HEK293 (cell line): ENCODE results near the gene BNC1.

Experiments
- CTCF ChIA-PET: fragments of 350-600 bp; formaldehyde crosslinking; extraction: SDS; loops from one replicate; lab custom pipeline; 2021; ENCODE audit warnings: antibody characterized with exemption; lab: Yijun Ruan, JAX
- POLR2A ChIA-PET: fragments of 300-600 bp; formaldehyde crosslinking; extraction: SDS; loops from one replicate; lab custom pipeline; 2020; ENCODE audit warnings: antibody characterized with exemption, inconsistent platforms; lab: Yijun Ruan, JAX
- H3K27ac ChIP-seq: fragments of 200-500 bp; sonication (Bioruptor generic); 2 replicates; pipeline ENCODE4 v1.5.1; 2014; ENCODE audit warnings: low read depth, low read length, control low read depth, inconsistent platforms; ENCODE audit errors: extremely low read depth
- H3K36me3 ChIP-seq, 2 experiments: fragments of 200-500 bp in 1 of 2; sonication (Bioruptor generic) in 1 of 2; 1 replicate in 1 of 2; 2 replicates in 1 of 2; pipeline ENCODE4 v1.5.1; 2014 to 2017; ENCODE audit warnings: inconsistent platforms in 2 of 2, low read length in 2 of 2; ENCODE audit not compliant: control insufficient read depth in 2 of 2, insufficient read depth in 1 of 2
- H3K4me1 ChIP-seq: fragments of 200-500 bp; sonication (Bioruptor generic); 2 replicates; pipeline ENCODE4 v1.5.1; 2014; ENCODE audit warnings: mild to moderate bottlenecking, low read length, inconsistent platforms; ENCODE audit not compliant: control insufficient read depth, insufficient read depth
- H3K4me3 ChIP-seq: 2 replicates; pipeline ENCODE4 v1.5.1; 2011; ENCODE audit warnings: low read depth, mild to moderate bottlenecking, control low read depth, low read length, moderate library complexity
- H3K9me3 ChIP-seq: fragments of 200-500 bp; sonication (Bioruptor generic); 2 replicates; pipeline ENCODE4 v1.5.1; 2014; ENCODE audit warnings: low read depth, low read length, inconsistent platforms; ENCODE audit not compliant: control insufficient read depth, insufficient read depth
- KLF7 ChIP-seq: fragments of 450-650 bp; formaldehyde crosslinking; IDR thresholded peaks from 2 replicates; pipeline ENCODE4 v1.5.1; 2016; ENCODE audit warnings: missing biosample characterization, missing genetic modification characterization, borderline replicate concordance
- KLF8 ChIP-seq: fragments of 450-650 bp; formaldehyde crosslinking; IDR thresholded peaks from 2 replicates; pipeline ENCODE4 v1.5.1; 2016; ENCODE audit warnings: missing biosample characterization, missing genetic modification characterization
- MYNN ChIP-seq: fragments of 450-650 bp; formaldehyde crosslinking; IDR thresholded peaks from 2 replicates; pipeline ENCODE4 v1.5.1; 2016; ENCODE audit warnings: missing biosample characterization, missing genetic modification characterization, borderline replicate concordance
- MZF1 ChIP-seq: fragments of 450-650 bp; formaldehyde crosslinking; IDR thresholded peaks from 2 replicates; pipeline ENCODE4 v1.5.1; 2017; ENCODE audit warnings: missing biosample characterization, missing genetic modification characterization, borderline replicate concordance
- PRDM1 ChIP-seq: fragments of 450-650 bp; formaldehyde crosslinking; IDR thresholded peaks from 2 replicates; pipeline ENCODE4; 2016; ENCODE audit warnings: missing biosample characterization, missing genetic modification characterization
- REPIN1 ChIP-seq: fragments of 450-650 bp; formaldehyde crosslinking; IDR thresholded peaks from 2 replicates; pipeline ENCODE4 v1.5.1; 2017; ENCODE audit warnings: missing biosample characterization, missing genetic modification characterization, low read depth
- SCRT2 ChIP-seq: fragments of 450-650 bp; formaldehyde crosslinking; IDR thresholded peaks from 2 replicates; pipeline ENCODE4 v1.5.1; 2016; ENCODE audit warnings: missing biosample characterization, missing genetic modification characterization
- SP3 ChIP-seq: fragments of 450-650 bp; formaldehyde crosslinking; IDR thresholded peaks from 2 replicates; pipeline ENCODE4 v1.5.1; 2016; ENCODE audit warnings: missing biosample characterization, missing genetic modification characterization
- ZBTB1 ChIP-seq: fragments of 450-650 bp; formaldehyde crosslinking; IDR thresholded peaks from 2 replicates; pipeline ENCODE4 v1.5.1; 2016; ENCODE audit warnings: missing biosample characterization, missing genetic modification characterization
- ZBTB20 ChIP-seq: fragments of 450-650 bp; formaldehyde crosslinking; IDR thresholded peaks from 2 replicates; pipeline ENCODE4 v1.5.1; 2016; ENCODE audit warnings: missing biosample characterization, missing genetic modification characterization
- ZBTB21 ChIP-seq: fragments of 450-650 bp; formaldehyde crosslinking; IDR thresholded peaks from 2 replicates; pipeline ENCODE4 v1.5.1; 2017; ENCODE audit warnings: missing biosample characterization, missing genetic modification characterization
- ZEB2 ChIP-seq: fragments of 450-650 bp; formaldehyde crosslinking; IDR thresholded peaks from 2 replicates; pipeline ENCODE4 v1.5.1; 2016; ENCODE audit warnings: missing biosample characterization, missing genetic modification characterization
- ZFP3 ChIP-seq: fragments of 450-650 bp; formaldehyde crosslinking; IDR thresholded peaks from 2 replicates; pipeline ENCODE4 v1.5.1; 2016; ENCODE audit warnings: low read depth, missing biosample characterization, missing genetic modification characterization
- ZNF133 ChIP-seq: fragments of 450-650 bp; formaldehyde crosslinking; IDR thresholded peaks from 2 replicates; pipeline ENCODE4 v1.5.1; 2016; ENCODE audit warnings: missing biosample characterization, missing genetic modification characterization
- ZNF140 ChIP-seq: fragments of 450-650 bp; formaldehyde crosslinking; IDR thresholded peaks from 2 replicates; pipeline ENCODE4 v1.5.1; 2016; ENCODE audit warnings: missing biosample characterization, missing genetic modification characterization
- ZNF157 ChIP-seq: fragments of 450-650 bp; formaldehyde crosslinking; IDR thresholded peaks from 2 replicates; pipeline ENCODE4 v1.5.1; 2016; ENCODE audit warnings: missing biosample characterization, missing genetic modification characterization
- ZNF202 ChIP-seq: fragments of 450-650 bp; formaldehyde crosslinking; IDR thresholded peaks from 2 replicates; pipeline ENCODE4 v1.5.1; 2016; ENCODE audit warnings: missing biosample characterization, missing genetic modification characterization, borderline replicate concordance
- ZNF211 ChIP-seq: fragments of 450-650 bp; formaldehyde crosslinking; IDR thresholded peaks from 2 replicates; pipeline ENCODE4 v1.5.1; 2016; ENCODE audit warnings: low read depth, missing biosample characterization, missing genetic modification characterization
- ZNF23 ChIP-seq: fragments of 450-650 bp; formaldehyde crosslinking; IDR thresholded peaks from 2 replicates; pipeline ENCODE4 v1.5.1; 2016; ENCODE audit warnings: missing biosample characterization, missing genetic modification characterization, borderline replicate concordance
- ZNF292 ChIP-seq: fragments of 450-650 bp; formaldehyde crosslinking; IDR thresholded peaks from 2 replicates; pipeline ENCODE4 v1.5.1; 2016; ENCODE audit warnings: low read depth, missing biosample characterization, missing genetic modification characterization, borderline replicate concordance
- ZNF341 ChIP-seq: fragments of 450-650 bp; formaldehyde crosslinking; IDR thresholded peaks from 2 replicates; pipeline ENCODE4; 2016; ENCODE audit warnings: low read depth, missing biosample characterization, missing genetic modification characterization
- ZNF394 ChIP-seq: fragments of 450-650 bp; formaldehyde crosslinking; IDR thresholded peaks from 2 replicates; pipeline ENCODE4 v1.5.1; 2016; ENCODE audit warnings: missing biosample characterization, missing genetic modification characterization, mild to moderate bottlenecking, moderate library complexity, borderline replicate concordance
- ZNF423 ChIP-seq: fragments of 450-650 bp; formaldehyde crosslinking; IDR thresholded peaks from 2 replicates; pipeline ENCODE4 v1.5.1; 2016; ENCODE audit warnings: missing biosample characterization, missing genetic modification characterization
- ZNF514 ChIP-seq: fragments of 450-650 bp; formaldehyde crosslinking; IDR thresholded peaks from 2 replicates; pipeline ENCODE4 v1.5.1; 2016; ENCODE audit warnings: missing biosample characterization, missing genetic modification characterization
- ZNF600 ChIP-seq: fragments of 450-650 bp; formaldehyde crosslinking; IDR thresholded peaks from 2 replicates; pipeline ENCODE4 v1.5.1; 2016; ENCODE audit warnings: missing biosample characterization, missing genetic modification characterization
- ZNF664 ChIP-seq: fragments of 450-650 bp; formaldehyde crosslinking; IDR thresholded peaks from 2 replicates; pipeline ENCODE4 v1.5.1; 2016; ENCODE audit warnings: missing biosample characterization, missing genetic modification characterization
- ZNF837 ChIP-seq: fragments of 450-650 bp; formaldehyde crosslinking; IDR thresholded peaks from 2 replicates; pipeline ENCODE4 v1.5.1; 2016; ENCODE audit warnings: missing biosample characterization, missing genetic modification characterization
- ZNF843 ChIP-seq: fragments of 450-650 bp; formaldehyde crosslinking; IDR thresholded peaks from 2 replicates; pipeline ENCODE4 v1.5.1; 2016; ENCODE audit warnings: missing biosample characterization, missing genetic modification characterization
- ZSCAN30 ChIP-seq: fragments of 450-650 bp; IDR thresholded peaks from 2 replicates; pipeline ENCODE4 v1.5.1; 2018; ENCODE audit warnings: missing biosample characterization, mild to moderate bottlenecking, missing genetic modification characterization, moderate library complexity
- TF ChIP-seq, protein P1 (sequence below): IDR thresholded peaks from 2 replicates; pipeline ENCODE4 v1.6.1; 2011; ENCODE audit warnings: mild to moderate bottlenecking, low read depth, low read length, borderline replicate concordance
- TF ChIP-seq, protein P2 (sequence below): fragments of 450-650 bp; formaldehyde crosslinking; IDR thresholded peaks from 2 replicates; pipeline ENCODE4 v1.5.0; 2017; ENCODE audit warnings: missing biosample characterization, missing genetic modification characterization, borderline replicate concordance

The BNC1 gene

DNA sequence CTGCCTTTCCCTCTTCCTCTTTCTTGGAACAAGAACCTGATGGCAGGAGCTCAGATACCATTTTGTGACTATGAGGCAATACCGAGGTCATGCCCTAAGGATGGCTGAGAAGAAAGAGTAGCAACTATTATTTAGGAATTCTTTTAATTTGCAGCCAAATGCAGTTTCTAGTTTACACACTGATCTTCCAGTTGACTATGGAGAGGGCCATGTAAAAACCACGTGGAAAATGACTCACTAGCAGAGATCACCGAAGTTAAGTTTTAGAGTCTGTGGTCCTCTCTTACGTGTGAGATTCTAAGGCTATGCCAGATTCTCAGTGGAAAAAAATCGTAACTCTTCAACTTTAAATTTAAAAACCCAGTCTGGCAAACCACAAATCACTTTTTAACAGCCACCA is 7.8 kb downstream of the BNC1 start (continued):
- TF ChIP-seq, protein P1, sequence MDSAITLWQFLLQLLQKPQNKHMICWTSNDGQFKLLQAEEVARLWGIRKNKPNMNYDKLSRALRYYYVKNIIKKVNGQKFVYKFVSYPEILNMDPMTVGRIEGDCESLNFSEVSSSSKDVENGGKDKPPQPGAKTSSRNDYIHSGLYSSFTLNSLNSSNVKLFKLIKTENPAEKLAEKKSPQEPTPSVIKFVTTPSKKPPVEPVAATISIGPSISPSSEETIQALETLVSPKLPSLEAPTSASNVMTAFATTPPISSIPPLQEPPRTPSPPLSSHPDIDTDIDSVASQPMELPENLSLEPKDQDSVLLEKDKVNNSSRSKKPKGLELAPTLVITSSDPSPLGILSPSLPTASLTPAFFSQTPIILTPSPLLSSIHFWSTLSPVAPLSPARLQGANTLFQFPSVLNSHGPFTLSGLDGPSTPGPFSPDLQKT, result no peak
- no peak for TF ChIP-seq ZNF202 (tag by site-specific recombination)
- TF ChIP-seq ZNF514 (tag by site-specific recombination), result no peak

DNA sequence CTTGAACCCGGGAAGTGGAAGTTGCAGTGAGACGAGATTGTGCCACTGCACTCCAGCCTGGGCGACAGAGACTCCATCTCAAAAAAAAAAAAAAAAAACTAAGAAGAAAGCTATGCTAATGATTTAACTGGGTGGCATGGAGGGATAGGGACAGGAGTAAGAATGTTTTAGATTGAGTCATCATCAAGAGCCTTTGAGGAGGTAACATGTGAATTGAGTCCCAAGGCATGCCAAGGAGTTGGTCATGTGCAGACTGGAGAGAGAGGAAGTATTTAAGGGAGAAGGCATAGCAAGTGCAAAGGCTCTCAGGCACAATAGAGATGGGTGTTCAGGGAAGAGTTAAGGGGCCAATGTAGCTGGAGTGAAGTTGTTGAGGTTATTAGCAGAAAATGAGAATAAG is 9.1 kb downstream of the BNC1 start:
- H3K4me3 ChIP-seq, result no peak overlapping the region
- H3K36me3 ChIP-seq, result no peaks in the 10 kb centered on the region
- TF ChIP-seq MYNN (tag by site-specific recombination) (no peak), MZF1 (tag by site-specific recombination) (no peak), ZNF664 (tag by site-specific recombination) (no peak), ZNF23 (tag by site-specific recombination) (no peak), ZNF157 (tag by site-specific recombination) (no peak), ZNF423 (no peak), ZNF211 (tag by site-specific recombination) (no peak), SP3 (no peak), SCRT2 (tag by site-specific recombination) (no peak), ZBTB20 (no peak), ZNF394 (tag by site-specific recombination) (no peak), KLF8 (tag by site-specific recombination) (no peak), ZSCAN30 (tag by site-specific recombination) (no peak), ZNF133 (no peak), PRDM1 (no peak)
- TF ChIP-seq, protein P2, sequence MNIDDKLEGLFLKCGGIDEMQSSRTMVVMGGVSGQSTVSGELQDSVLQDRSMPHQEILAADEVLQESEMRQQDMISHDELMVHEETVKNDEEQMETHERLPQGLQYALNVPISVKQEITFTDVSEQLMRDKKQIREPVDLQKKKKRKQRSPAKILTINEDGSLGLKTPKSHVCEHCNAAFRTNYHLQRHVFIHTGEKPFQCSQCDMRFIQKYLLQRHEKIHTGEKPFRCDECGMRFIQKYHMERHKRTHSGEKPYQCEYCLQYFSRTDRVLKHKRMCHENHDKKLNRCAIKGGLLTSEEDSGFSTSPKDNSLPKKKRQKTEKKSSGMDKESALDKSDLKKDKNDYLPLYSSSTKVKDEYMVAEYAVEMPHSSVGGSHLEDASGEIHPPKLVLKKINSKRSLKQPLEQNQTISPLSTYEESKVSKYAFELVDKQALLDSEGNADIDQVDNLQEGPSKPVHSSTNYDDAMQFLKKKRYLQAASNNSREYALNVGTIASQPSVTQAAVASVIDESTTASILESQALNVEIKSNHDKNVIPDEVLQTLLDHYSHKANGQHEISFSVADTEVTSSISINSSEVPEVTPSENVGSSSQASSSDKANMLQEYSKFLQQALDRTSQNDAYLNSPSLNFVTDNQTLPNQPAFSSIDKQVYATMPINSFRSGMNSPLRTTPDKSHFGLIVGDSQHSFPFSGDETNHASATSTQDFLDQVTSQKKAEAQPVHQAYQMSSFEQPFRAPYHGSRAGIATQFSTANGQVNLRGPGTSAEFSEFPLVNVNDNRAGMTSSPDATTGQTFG (tag by site-specific recombination), result no peak
- CTCF ChIA-PET, result no interaction called here
- POLR2A ChIA-PET, result no interaction called here
- no peaks in the 10 kb centered on the region for H3K4me1 ChIP-seq
- no peaks in the 10 kb centered on the region for H3K9me3 ChIP-seq
- H3K27ac ChIP-seq, result no peak overlapping the region

DNA sequence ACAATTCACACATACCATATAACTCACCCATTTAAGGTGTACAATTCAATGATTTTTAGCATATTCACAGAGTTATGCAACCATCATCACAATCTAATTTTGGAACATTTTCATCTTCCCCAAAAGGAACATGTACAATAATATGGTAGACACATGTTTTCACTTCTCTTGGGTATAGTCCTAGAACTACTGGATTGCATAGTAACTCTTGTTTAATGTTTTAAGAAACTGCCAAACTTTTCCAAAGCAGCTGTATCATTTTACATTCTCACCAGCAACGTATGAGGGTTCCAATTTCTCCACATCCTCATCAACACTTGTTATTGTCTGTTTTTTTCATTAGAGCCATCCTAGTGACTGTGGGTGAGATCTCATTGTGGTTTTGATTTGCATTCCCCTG is 14.3 kb downstream of the BNC1 start:
- no peak overlapping the region for H3K27ac ChIP-seq
- POLR2A ChIA-PET, result no interaction called here
- H3K4me3 ChIP-seq, result no peak overlapping the region
- H3K36me3 ChIP-seq, result no peaks in the 10 kb centered on the region
- no peak for TF ChIP-seq ZNF843 (tag by site-specific recombination)
- TF ChIP-seq KLF7 (tag by site-specific recombination), result no peak
- no peak for TF ChIP-seq ZNF837 (tag by site-specific recombination)
- TF ChIP-seq ZNF211 (tag by site-specific recombination), result no peak
- no peak for TF ChIP-seq ZEB2
- no peak for TF ChIP-seq ZBTB1
- no peak for TF ChIP-seq ZFP3 (tag by site-specific recombination)
- no peak for TF ChIP-seq ZNF341 (tag by site-specific recombination)
- TF ChIP-seq REPIN1 (tag by site-specific recombination), result no peak
- TF ChIP-seq ZNF600, result no peak
- TF ChIP-seq ZBTB21, result no peak
- TF ChIP-seq ZNF140 (tag by site-specific recombination), result no peak
- no peak for TF ChIP-seq ZNF292 (tag by site-specific recombination)
- H3K9me3 ChIP-seq, result no peaks in the 10 kb centered on the region
- H3K4me1 ChIP-seq, result no peaks in the 10 kb centered on the region
- CTCF ChIA-PET, result no interaction called here
